GM18909 (cell line): ENCODE results near the gene RAMACL.

ENCODE experiments used
- ATAC-seq: cut with Tn5 transposase; IDR thresholded peaks from one replicate; pipeline ENCODE4 v1.9.1; 2021; ENCODE audit warnings: mild to moderate bottlenecking; ENCODE audit not compliant: unreplicated experiment, poor library complexity

Gene RAMACL

DNA sequence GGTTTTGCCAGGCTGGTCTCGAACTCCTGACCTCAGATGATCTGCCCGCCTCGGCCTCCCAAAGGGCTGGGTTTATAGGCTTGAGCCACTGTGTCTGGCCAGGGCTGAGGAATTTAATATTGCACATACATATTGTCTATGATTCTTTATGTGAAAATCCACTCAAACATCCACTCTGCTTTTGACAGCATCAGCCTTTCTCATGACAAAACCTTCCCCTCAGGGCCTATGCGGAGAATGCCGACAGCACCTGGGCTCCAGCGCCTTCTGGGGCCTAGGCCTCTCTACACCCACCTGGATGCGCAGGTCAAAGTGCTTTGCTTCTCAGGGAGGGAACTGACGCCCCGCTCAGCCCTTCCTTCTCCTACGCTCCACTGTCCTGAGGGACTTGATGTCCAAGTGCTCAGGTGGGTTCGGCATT, 5.4 kb downstream of the RAMACL start:
- no peak for ATAC-seq

DNA sequence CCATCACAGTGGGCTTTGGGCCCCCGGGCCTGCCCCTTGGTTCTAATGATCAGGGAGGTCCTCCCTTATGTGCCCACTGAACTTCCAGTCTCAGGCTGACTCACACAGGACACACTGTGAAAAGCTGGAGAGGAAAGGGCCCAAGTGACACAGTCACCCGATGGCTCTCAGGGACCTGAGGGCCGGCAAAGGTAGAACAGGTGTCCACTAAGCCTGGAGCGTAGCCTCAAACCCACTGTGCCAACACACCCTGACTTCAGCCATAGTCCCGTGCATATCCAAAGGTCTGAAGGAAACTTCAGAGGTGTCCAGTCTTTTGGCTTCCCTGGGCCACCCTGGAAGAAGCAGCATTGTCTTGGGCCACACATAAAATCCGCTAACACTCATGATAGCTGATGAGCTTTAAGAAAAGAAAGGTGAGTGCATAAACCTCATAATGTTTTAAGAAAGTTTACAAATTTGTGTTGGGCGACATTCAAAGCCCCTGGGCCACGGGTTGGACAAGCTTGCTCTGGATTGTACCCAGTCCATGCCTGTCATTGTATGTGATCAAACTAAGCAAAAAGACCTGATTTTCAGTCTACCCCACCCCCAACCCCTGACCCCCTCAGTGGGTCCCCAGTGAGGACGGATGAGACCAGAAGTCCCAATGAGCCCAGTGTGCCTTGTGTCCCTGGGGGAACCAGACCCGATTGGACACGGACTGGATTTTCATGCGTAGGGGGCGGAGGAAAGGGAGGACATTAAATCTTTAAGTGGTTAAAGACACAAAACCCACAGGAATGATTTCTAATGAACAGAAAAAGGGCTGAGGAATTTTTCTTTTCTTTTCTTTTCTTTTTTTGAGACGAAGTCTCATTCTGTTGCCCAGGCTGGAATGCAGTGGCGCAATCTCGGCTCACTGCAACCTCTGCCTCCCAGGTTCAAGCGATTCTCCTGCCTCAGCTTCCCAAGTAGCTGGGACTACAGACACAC, 6.1 kb downstream of the RAMACL start:
- ATAC-seq: no peak

DNA sequence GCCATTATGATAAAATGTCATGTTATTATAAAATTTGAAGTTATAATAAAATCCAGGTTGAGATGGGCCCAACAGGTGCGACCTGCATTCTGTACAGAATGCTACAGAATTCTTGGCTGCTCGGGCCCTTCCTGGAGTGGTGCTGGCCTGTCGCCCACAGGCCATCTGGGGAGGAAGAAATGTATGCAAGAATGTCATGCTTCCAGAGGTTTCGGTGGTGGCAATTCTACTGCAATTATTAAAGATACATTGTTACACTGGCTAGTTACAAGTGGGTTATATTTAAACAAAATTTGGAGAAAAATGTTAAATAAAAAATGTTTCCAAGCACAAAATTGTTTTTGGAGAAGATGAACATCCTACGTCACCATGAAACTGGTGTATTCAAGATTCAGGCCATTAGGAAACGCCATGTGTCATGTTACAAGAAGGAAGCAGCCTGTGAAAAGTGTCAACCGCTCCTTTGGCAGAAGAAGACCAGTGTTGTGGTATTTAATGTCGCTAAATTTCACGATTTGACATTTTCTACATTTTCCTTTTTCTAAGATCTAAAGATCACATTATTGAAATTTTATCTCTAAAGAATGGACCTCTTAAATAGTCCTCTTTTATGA, 7.1 kb downstream of the RAMACL start:
- no peak for ATAC-seq

DNA sequence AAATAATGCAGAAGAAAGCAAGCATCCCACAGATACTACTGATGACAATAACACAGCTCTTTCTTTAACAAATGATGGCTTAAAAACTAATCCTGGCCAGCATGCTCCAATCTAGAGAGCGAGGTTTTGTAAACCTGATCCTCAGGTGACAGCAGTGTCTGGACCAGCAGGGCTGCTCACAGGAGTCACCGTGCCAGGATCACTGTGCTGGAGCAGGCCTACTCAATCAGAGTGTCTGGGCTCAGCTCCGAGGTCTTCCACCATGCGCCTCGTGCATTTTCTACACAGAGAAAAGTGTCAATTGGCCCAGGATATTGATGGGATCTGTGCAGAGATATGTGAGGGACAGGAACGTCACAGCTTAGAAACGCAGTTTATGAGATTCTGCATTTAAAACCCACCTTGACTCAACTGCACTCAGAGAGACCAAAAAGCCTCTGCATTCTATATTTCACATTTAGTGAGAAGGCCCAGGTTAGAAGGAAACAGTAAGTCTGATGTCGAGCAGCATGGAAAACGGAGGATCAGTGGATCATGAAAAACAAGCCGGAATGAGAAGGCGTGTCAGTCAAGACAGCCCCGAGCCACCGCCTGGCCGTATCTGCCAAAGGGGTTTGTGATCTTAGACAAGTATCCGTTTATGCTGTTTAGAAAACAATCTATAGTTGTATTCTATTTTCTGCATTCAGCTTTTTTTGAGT, 7.8 kb downstream of the RAMACL start:
- ATAC-seq: no peak

DNA sequence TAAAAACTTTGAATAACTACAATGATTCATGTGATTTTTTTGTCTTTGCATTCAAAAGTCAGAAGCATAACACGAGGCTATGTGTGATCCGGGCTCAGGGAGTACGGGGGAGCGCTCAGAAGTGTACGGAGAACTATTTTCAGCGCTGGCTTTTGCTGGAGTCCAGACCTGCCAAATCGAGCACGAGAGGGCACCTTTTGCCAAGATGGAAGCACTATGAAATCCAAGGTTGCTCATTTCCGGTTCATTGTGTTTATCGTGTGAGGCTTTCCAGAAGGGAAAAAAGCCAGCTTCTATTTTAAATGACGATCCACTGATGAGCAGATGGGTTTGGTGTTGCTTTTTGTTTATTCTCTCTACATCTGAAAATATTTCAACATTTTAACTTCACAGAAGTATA, 11.3 kb downstream of the RAMACL start:
- no peak for ATAC-seq

DNA sequence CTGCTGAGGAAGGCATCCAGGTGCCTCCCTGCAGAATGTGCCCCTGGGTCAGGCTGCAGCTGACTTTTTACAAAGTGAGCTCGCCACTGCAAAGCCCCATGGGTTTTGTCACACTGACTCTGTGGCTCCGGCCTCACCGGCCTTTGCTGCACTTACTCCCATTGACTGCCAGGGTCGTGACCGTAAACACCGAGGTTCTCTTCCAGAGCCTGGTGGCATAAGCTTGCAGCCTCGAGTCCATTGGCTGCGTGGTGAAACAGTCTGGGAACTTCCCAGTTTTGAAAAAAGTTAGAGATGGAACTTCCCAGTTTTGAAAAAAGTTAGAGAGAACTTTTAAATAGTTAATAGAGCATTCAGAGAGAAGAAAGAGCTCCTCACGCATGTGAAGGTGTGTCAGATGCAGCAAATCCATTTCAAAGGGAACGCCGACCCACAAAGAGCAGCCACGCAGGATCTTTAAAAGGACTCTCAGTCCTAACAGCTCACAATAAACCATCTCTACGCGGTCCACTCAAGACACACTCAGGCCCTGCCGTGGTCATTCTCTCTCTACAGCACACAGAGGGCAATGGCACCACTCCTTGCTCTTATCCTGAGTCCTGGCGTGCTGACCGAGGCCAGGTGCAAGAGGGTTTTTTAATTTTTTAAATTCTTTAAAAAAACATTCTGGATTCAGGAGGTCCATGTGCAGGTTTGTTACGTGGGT, 12.8 kb downstream of the RAMACL start:
- ATAC-seq: no peak

DNA sequence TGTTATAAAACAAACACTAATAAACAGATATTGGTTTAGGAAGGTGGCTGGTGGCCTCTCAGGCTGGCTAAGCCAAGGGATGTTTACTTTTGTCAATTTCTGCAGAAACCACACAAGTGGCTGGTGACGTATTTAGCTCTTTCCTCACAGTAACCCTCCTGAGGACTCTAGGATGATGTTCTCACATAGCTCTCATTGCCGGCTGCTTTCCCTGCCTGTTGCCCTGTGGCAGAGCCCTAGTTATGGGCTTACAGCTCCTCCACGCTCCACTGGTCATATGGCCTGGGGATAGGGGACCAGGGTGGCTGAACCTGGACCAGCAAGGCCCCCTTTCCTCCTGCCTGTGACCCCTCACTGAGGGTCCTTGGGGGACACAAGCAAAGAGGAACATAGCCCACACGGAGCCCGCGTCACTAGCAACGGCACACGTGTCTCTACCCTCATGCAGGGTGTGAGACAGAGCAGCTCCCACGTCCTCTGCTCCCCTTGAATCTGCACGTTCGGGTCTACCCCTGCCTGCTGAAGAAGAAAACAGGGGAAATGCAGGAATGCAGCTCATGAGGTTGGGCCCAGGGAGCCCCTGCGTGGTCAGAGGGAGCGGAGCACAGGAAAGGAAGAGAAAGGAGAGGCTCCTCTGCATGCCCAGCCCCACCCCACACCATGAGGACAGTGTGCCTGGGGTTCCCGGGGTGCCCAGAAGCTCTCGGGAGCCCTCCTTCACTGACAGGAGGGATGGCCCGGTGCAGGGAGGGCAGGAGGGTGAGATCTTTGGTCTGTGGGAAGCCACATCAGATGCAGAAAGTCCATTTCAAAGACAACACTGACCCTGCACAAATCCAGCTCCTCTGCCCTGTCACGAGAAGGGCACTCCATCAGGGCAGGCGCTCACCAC, 13.9 kb downstream of the RAMACL start:
- no peak for ATAC-seq

DNA sequence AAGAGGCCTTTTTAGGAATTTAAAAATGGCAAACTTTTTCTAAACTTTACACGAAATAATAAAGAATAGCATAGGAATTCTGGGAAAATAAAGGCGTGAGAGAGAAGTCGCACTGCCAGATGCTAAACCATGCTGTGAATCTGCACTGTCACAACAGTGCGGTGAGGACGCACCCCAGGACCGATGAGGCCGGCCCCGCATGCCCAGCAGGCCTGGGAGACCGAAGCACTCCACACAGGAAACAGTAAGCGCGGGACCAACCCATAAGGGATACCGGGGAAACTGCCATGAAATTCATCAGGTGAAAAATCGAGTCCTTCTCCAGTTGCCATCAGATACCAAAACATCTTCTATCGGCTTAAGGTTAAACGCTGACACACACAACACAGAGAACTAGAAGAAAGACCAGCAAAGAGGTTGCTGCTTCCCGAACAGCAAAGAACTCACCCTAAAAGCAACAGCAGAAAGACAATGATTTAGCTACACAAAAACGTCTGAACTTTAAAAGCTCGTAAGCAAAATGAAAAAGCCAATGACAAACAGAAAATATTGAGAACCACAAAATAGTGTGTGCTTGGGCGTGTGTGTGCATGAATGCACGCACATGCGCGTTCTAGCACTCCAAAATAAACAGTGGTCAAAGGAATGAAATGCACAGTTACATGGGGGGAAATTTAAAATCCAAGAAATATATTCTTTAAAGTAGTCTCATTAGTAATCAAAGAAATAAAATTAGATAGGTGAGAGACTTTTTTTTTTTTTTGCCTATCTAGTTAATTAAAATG, 15.4 kb downstream of the RAMACL start:
- no peak for ATAC-seq

DNA sequence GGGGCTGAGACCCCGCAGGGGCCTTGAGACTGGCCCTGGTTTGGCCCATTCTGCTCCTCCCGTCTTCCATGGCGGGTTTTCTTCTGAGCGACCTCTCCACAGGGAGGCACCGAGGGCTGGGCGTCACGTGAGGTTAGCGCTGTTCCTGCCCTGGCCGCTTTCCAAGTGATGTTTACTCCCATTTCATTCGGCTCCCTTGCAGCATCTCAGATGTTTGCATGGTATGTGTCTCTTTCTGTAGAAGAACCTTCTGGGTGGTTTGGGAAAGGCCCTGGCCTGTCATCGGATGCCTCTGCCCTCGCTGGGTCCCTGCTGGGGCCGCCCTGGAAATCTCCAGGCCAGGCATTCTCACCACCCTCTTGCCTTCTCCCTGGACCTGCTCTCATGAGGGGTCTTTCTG, 17.3 kb downstream of the RAMACL start:
- ATAC-seq: no peak

DNA sequence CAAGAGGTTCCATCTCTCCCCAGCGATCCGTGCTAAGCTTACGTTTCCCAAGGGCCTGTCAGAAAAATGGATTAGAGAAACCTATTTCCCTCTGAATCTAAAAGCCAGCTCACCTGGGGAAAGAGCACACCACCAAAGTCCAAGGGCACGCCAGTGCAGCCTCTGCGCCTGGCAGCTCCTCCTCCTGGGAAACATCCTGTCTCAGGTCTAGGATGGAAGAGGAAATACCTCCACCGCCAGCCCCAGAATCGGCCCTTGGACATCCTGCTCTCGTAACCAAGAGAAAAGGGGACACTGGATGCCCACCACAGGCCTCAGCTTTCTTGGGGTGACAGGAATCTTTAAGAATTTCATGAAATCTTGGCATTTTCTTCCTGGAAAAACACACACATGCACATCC, 18.7 kb downstream of the RAMACL start:
- no peak for ATAC-seq

DNA sequence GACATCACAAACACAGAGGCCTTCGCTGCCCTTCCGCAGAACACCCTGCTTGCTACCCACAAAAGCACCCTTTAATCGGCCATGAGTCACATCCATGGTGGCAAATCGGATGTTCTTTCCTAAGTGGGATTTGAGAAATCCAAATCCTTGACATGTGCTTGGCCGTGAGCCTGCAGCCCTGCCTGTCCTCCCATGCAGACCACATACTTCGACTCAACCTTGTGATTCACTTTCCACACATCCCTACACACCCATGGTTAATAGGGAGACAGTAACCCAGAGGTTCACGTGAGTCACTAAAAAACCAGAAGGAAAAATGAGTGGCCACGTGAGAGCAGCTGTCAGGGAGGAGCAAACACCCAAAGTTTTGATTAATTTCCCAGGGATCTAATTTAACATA, 19.4 kb downstream of the RAMACL start:
- no peak for ATAC-seq

DNA sequence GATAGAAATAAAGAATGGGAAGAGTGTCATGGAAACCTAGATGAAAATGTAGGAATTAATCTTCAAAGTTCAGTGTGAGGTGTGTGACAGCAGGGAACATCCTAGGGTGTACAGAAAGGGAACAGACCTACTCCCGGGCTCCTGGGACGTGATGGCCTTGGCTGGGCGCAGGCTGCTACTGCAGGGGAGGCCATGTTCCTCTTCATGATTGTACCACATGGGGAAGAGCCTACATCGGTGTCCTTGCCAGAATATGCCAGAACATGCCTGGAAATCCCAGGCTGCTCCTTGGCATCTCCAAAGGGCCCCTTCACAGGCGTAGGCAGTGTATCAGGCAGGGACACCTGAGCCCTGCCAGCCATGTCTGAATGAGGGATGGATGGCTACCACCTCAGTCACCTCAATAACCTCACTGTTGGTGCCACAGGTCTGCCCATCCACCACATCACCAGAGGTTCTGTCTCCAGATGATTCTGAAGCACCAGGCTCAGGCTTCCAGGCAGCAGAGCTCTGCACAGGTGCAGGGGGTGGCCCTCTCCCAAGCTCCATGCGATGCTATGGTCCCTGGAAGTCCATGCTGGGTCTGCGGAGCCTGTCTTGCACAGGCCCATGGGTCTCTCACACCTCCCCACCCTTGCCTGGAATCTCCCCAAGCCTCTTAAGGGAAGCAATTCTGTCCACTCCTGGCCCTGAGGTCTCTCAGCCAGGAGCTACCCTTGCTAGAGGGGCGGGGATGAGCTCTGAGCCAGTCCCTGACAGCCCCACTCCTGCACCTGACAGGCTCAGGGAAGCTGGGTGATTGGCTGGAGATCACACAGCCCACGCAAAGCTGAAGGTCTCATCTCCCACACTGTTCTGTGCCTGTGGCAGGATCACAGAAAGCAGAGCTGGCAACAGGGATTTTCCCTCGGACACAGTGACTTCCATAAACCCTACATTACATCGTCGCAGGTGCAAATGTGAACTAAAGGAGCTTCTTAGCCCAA, 20.2 kb downstream of the RAMACL start:
- ATAC-seq: no peak

DNA sequence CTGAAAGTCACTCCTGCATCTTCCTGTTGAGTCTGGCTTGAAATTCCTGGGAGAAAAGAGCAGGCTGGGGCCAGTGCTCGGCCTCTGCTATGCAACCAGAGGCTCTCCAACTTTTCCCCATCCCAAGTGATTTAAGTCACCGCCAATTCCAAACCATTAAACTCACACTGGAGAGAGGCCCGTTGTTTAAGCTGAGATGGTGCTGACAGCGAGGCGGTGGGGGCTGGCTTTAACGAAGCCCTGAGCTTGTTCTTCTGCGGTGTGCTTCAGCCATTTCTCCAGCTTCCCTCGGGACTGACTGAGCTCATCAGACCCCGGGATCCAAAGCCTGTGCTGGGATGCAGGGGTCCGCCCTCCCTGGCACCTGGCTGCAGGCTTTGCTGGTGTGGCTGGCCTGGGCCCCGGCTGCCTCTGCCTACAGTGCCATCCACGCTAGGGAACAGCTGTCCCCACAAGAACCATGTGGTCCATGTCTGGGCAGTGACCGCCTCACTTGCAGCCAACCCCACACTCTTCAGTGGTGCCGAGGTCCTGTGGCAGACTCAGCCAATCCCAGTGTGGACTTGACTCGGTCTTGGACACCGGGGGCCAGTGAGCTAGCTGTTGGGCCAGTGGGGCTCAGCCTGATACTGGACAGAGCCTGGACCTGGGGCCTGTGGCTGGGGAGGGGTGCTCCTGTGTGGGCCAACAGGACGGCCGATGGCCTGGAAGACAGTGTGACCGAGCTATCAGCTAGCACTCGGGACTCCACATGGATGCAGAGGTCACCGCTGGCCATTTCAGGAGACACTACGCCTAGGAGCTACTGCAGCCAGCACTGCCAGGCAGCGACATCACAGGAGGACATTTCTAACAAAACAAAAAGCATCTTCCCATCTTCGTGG, 21.2 kb downstream of the RAMACL start:
- no peak for ATAC-seq

DNA sequence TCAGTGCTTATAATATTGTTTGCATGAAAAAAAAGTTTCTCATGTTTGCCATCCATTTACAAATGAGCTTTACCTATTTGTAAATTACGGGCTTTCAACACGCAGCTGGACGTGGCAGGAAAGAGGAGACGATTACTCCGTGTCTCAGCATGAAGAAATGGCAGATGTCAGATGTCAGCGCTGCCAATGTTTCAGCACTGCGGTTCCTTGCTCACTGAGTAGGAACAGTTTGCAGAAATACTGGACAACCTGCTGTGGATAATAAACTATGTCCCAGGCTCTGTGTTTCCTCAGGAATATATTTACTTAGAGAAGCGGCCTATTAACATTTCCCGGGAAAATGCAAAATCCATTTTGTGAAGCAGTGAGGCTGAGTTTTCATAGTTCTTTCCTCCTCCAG, 22.7 kb downstream of the RAMACL start:
- ATAC-seq: no peak

DNA sequence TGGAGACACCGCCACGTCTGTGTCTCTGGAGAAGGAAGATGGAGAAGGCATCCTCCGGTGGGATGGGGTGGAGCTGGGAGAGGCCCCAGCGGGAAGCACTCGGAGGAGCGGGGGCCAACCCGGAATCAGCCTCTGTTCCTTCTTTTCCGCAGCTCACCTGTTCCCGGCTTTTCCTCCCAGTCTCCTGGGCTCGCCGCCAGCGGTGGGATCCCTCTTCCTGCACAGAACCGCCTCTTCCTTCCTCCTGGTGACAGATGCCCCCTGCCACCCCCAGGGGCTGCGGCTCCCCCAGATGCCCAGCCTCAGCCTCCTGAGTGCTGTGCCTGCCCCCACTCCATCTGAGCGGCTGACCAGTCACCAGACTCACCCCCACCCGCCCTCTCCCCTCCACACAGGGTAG, 23.3 kb downstream of the RAMACL start:
- no peak for ATAC-seq

DNA sequence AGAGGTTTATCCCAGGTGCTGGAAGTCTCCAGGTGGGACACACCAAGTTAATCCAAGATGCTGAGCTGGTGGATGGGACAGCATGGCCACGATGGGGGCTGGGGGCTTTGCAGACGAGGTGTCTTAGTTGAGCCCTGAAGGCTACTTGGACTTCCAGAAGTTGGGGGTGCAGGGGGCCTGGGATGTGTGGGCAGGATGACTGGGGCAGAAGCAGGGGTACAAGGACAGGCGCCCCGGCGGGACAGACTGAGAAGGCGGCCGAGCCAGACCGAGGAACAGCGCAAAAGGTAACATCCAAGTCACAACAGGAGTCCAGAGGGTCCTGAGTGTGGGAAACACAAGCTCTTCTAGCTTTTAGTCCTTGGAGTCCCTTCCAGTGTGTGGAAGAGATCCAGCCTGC, 23.8 kb downstream of the RAMACL start:
- no peak for ATAC-seq
